ENCODE measurements around the gene HS3ST3A1.

The HS3ST3A1 gene

DNA sequence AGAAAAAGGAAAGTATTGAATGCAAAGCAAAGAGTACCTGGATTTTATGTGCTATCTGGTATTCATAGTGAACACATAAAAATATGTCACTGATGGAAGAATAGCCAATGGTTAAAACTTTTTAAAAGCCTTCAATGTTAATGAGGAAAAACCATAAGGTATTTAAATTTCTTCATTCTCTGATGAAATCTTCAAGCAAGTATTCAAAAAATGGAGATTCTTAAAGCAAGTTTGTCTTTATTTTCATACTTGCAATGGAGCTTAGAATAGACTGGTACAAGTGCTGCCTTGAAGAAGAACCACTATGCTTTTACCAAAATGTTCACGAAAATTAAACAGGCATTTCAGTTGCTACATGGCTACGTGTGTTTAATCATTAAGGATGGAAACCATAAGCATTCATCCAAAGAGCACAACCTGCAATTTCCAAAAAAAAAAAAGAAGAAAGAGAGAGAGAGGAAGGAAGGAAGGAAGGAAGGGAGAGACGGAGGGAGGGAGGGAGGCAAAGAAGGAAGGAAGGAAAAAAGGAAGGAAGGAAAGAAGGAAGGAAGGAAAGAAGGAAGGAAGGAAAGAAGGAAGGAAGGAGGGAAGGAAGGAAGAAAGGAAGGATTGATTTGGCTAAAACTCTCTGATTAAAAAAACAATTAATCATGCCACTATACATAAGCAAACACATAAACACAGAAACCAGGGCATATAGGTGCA is 17.6 kb downstream of the HS3ST3A1 start:
- no peaks in the 10 kb centered on the region for H3K9me3 ChIP-seq (ENCODE audit: control insufficient read depth, low read length)
- H3K4me3 ChIP-seq (ENCODE audit: low read length) = no peak overlapping the region
- H3K27me3 ChIP-seq (ENCODE audit: control insufficient read depth, insufficient read depth, low read length) = no peaks in the 10 kb centered on the region
- no peaks in the 10 kb centered on the region for H3K36me3 ChIP-seq (ENCODE audit: control insufficient read depth, insufficient read depth, low read length)
- no peak overlapping the region for H3K9ac ChIP-seq (ENCODE audit: low read length)
- H3K4me1 ChIP-seq (ENCODE audit: control insufficient read depth, insufficient read depth, low read length) = no peaks in the 10 kb centered on the region

DNA sequence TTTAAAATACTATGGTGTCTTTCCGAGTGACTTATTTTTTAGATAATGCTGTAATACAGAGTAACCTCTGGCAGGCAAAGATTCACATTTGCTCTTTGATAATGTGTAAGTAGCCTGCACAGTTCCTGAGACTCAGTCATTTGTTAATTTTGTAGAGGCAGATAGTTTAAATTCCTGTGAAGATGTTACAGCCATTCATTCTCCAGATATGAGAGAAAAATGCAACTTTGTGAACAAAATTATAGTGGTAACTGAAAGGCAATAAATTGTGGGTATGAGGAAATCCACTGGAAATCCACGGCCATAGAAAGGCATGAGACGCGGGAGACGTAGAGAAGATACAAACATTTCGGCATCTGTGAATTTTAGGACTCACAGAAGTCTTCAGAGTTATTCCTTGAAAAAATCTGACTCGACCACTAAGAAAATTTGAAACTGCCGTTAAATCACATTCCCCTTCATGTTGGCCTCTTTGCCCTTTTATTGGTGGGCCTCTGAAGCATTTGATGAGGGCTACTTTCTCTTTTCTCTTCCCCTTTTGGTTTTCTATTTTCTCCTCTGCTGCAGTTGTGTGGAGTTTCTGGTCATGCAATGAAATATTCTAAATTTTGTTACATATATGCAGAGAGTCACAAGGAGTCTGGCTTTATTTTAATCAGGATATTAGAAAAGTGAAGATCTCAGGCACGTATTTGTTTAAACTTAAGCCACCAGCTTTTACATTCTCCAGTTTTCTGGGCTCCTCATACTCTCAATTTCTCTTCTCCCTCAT is 18.8 kb downstream of the HS3ST3A1 start:
- no peaks in the 10 kb centered on the region for H3K27me3 ChIP-seq (ENCODE audit: control insufficient read depth, insufficient read depth, low read length)
- H3K4me3 ChIP-seq (ENCODE audit: low read length) = no peak overlapping the region
- no peaks in the 10 kb centered on the region for H3K9me3 ChIP-seq (ENCODE audit: control insufficient read depth, low read length)
- no peaks in the 10 kb centered on the region for H3K4me1 ChIP-seq (ENCODE audit: control insufficient read depth, insufficient read depth, low read length)
- H3K36me3 ChIP-seq (ENCODE audit: control insufficient read depth, insufficient read depth, low read length) = no peaks in the 10 kb centered on the region
- H3K9ac ChIP-seq (ENCODE audit: low read length) = no peak overlapping the region

- H3K4me3 ChIP-seq (ENCODE audit: low read length) = no peak overlapping the region
- no peaks in the 10 kb centered on the region for H3K27me3 ChIP-seq (ENCODE audit: control insufficient read depth, insufficient read depth, low read length)
- H3K36me3 ChIP-seq (ENCODE audit: control insufficient read depth, insufficient read depth, low read length) = no peaks in the 10 kb centered on the region
- no peaks in the 10 kb centered on the region for H3K9me3 ChIP-seq (ENCODE audit: control insufficient read depth, low read length)
- no peaks in the 10 kb centered on the region for H3K4me1 ChIP-seq (ENCODE audit: control insufficient read depth, insufficient read depth, low read length)
- no peak overlapping the region for H3K9ac ChIP-seq (ENCODE audit: low read length)
These were observed 19.8 kb downstream of the HS3ST3A1 start for GRCh38 chr17:13581925-13582324.

GRCh38 chr17:13580790-13581189 is 20.9 kb downstream of the HS3ST3A1 start:
- H3K4me1 ChIP-seq (ENCODE audit: control insufficient read depth, insufficient read depth, low read length) = no peaks in the 10 kb centered on the region
- H3K4me3 ChIP-seq (ENCODE audit: low read length) = no peak overlapping the region
- no peak overlapping the region for H3K9ac ChIP-seq (ENCODE audit: low read length)
- H3K9me3 ChIP-seq (ENCODE audit: control insufficient read depth, low read length) = no peaks in the 10 kb centered on the region
- no peaks in the 10 kb centered on the region for H3K36me3 ChIP-seq (ENCODE audit: control insufficient read depth, insufficient read depth, low read length)
- H3K27me3 ChIP-seq (ENCODE audit: control insufficient read depth, insufficient read depth, low read length) = no peaks in the 10 kb centered on the region

DNA sequence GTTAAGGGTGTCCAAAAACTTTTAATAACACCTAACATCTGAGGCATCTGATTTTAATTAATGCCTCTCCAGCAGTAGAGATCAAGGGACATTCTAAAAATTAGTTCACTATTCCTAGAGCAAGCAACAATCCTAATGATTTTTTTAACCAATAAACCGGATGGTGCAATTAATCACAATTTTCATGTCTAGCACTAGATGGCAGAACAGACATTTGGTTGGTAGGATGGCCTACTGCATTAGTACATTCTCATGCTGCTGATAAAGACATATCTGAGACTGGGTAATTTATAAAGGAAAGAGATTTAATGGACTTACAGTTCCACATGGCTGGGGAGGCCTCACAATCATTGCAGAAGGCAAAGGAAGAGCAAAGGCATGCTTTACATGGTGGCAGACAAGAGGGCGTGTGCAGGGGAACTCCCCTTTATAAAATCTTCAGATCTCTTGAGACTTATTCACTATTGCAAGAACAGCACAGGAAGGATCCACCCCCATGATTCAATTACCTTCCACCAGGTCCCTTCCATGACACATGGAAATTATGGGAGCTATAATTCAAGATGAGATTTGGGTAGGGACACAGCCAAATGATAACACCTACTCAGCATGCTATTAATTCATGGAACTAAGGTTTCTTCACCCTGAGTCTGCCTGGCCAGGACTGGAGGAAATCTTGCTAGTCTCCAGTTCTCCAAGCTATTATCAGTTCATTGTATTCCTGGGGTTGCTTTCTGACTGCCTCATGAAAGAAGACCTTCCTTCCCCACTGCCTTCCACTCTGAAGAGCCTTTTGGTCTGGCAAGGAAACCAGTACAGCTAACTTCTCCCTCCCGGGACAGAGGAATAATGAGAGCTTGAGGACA is 24.8 kb downstream of the HS3ST3A1 start:
- Histone ChIP-seq H3K27me3 (ENCODE audit: control insufficient read depth, insufficient read depth, low read length) (peaks cover 5% of the 10 kb centered on the region), H3K4me3 (ENCODE audit: low read length) (no peak overlapping the region), H3K4me1 (ENCODE audit: control insufficient read depth, insufficient read depth, low read length) (no peaks in the 10 kb centered on the region), H3K9ac (ENCODE audit: low read length) (no peak overlapping the region), H3K9me3 (ENCODE audit: control insufficient read depth, low read length) (no peaks in the 10 kb centered on the region), H3K36me3 (ENCODE audit: control insufficient read depth, insufficient read depth, low read length) (no peaks in the 10 kb centered on the region)

DNA sequence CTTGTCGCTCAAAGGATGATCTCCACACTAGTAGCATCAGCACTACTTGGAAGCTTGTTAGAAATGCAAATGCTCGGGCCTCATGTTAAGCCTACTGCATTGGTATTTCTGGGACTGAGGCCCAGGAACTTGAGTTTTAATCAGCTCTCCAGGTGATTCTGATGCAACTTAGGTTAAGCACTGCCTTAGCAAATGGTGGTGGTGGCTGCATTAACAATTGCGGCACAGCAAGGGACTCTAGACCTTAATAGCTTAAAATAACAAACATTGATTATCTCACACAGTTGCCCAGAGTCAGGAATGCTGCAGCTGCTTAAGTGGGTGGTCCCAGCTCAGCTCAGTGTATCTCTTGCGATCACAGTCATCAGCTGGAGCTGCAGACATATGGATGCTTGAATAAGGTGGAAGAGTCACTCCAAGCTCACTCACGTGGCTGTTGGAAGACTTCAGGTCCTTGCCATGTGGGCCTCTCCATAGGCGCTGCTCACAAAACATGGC is 25.8 kb downstream of the HS3ST3A1 start:
- Histone ChIP-seq H3K9me3 (ENCODE audit: control insufficient read depth, low read length) (no peaks in the 10 kb centered on the region), H3K4me3 (ENCODE audit: low read length) (no peak overlapping the region), H3K36me3 (ENCODE audit: control insufficient read depth, insufficient read depth, low read length) (no peaks in the 10 kb centered on the region), H3K9ac (ENCODE audit: low read length) (no peak overlapping the region), H3K4me1 (ENCODE audit: control insufficient read depth, insufficient read depth, low read length) (no peaks in the 10 kb centered on the region), H3K27me3 (ENCODE audit: control insufficient read depth, insufficient read depth, low read length) (peaks cover 5% of the 10 kb centered on the region)

GRCh38 chr17:13575466-13575865 is 26.3 kb downstream of the HS3ST3A1 start:
- Histone ChIP-seq H3K9ac (ENCODE audit: low read length) (no peak overlapping the region), H3K36me3 (ENCODE audit: control insufficient read depth, insufficient read depth, low read length) (no peaks in the 10 kb centered on the region), H3K4me3 (ENCODE audit: low read length) (no peak overlapping the region), H3K27me3 (ENCODE audit: control insufficient read depth, insufficient read depth, low read length) (peaks cover 5% of the 10 kb centered on the region), H3K4me1 (ENCODE audit: control insufficient read depth, insufficient read depth, low read length) (no peaks in the 10 kb centered on the region), H3K9me3 (ENCODE audit: control insufficient read depth, low read length) (no peaks in the 10 kb centered on the region)

DNA sequence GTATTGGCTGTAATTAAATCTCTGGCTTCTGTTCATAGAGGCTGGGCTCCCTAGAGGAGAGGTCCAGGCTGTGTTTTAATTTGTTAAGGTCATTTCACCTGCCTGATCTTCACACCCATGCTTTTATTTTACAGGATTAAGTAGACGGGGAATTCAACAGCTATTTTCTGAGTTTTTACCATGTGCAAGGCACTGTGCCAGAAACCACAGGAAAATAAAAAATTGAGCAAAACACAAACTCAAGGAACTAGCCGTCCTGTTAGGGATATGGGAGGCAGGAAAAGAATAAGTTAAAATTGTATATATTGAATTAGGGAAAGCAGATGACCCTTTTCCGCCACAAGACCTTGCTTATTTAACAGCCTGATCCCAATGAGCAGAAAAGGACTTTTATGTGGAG is 29.1 kb downstream of the HS3ST3A1 start:
- H3K36me3 ChIP-seq (ENCODE audit: control insufficient read depth, insufficient read depth, low read length) = no peaks in the 10 kb centered on the region
- H3K4me3 ChIP-seq (ENCODE audit: low read length) = no peak overlapping the region
- no peak overlapping the region for H3K9ac ChIP-seq (ENCODE audit: low read length)
- H3K27me3 ChIP-seq (ENCODE audit: control insufficient read depth, insufficient read depth, low read length) = peaks cover 5% of the 10 kb centered on the region
- H3K4me1 ChIP-seq (ENCODE audit: control insufficient read depth, insufficient read depth, low read length) = no peaks in the 10 kb centered on the region
- no peaks in the 10 kb centered on the region for H3K9me3 ChIP-seq (ENCODE audit: control insufficient read depth, low read length)

DNA sequence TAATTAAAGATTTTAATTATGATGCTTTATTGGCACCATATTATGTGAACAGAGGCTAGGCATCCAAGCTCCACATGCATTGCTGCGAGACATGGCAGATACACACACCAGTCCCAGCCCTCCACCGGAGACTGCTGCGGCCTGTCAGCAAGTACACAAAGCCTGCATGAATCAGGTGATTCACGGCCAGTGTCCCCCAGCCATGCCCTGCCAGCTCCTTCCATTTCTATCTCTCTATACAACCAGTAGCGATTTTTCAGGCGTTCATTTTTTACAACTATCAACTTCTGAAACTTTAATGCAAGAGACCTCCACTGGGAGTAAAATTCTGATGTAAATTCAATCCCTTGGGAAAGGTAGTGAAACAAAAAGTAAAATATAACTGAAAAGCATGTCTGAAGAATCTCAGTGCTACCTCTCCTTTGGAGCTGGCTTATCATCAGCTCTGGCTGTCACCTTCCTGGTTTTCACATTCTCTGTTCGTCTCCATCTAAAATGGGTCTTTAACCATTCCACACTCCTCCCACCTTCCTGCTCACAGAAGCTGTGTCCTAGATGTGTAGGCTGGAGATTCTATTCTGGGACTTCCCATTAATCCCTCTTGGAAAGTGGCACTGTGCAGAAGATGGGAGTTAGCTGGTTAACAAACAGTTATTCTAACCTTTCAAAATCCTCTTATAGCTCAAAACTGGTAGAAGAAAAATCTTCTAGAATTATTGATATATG is 32.2 kb downstream of the HS3ST3A1 start:
- Histone ChIP-seq H3K36me3 (ENCODE audit: control insufficient read depth, insufficient read depth, low read length) (no peaks in the 10 kb centered on the region), H3K27me3 (ENCODE audit: control insufficient read depth, insufficient read depth, low read length) (peaks cover 5% of the 10 kb centered on the region), H3K4me3 (ENCODE audit: low read length) (no peak overlapping the region), H3K9me3 (ENCODE audit: control insufficient read depth, low read length) (no peaks in the 10 kb centered on the region), H3K9ac (ENCODE audit: low read length) (no peak overlapping the region), H3K4me1 (ENCODE audit: control insufficient read depth, insufficient read depth, low read length) (no peaks in the 10 kb centered on the region)

GRCh38 chr17:13568582-13569397 is 32.9 kb downstream of the HS3ST3A1 start:
- H3K4me1 ChIP-seq (ENCODE audit: control insufficient read depth, insufficient read depth, low read length) = no peaks in the 10 kb centered on the region
- no peaks in the 10 kb centered on the region for H3K36me3 ChIP-seq (ENCODE audit: control insufficient read depth, insufficient read depth, low read length)

DNA sequence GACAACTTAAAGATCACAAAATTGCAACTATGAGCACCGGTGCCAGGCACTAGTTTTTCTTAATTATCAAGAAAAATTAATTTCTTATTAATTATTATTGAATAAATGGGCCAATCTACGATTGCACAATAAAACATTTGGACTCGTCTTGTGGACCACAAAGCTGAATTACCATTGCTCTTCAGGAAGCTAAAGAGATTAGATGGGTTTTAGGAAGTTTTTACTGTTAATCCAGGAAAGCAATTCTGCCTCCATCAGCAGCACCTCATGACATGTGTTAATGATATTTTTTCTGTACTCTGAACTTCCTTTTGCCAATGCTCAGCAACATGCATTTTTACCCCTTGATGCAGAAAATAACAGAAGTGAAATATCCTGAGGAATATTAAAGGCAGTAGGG is 37.9 kb downstream of the HS3ST3A1 start:
- Histone ChIP-seq H3K36me3 (ENCODE audit: control insufficient read depth, insufficient read depth, low read length) (no peaks in the 10 kb centered on the region), H3K4me3 (ENCODE audit: low read length) (no peak overlapping the region), H3K27me3 (ENCODE audit: control insufficient read depth, insufficient read depth, low read length) (no peaks in the 10 kb centered on the region), H3K4me1 (ENCODE audit: control insufficient read depth, insufficient read depth, low read length) (no peaks in the 10 kb centered on the region), H3K9ac (ENCODE audit: low read length) (no peak overlapping the region), H3K9me3 (ENCODE audit: control insufficient read depth, low read length) (no peaks in the 10 kb centered on the region)

More at GRCh38 chr17:13568582-13569397, 32.9 kb downstream of the HS3ST3A1 start:
- Histone ChIP-seq H3K9ac (ENCODE audit: low read length) (no peak overlapping the region), H3K9me3 (ENCODE audit: control insufficient read depth, low read length) (no peaks in the 10 kb centered on the region), H3K27me3 (ENCODE audit: control insufficient read depth, insufficient read depth, low read length) (peaks cover 5% of the 10 kb centered on the region), H3K4me3 (ENCODE audit: low read length) (no peak overlapping the region)
